ENCODE data around the gene CPLANE2. TPM values are rescaled to one million over a fixed set of nuclear protein-coding genes. Genes with fewer than 3 reads are reported as not detected.

Gene CPLANE2
- total RNA-seq, 2 experiments from 2014 or later = 11.6 to 15.4 TPM

GRCh38 chr1:16203550-16203949 lies 33.4 kb downstream of the CPLANE2 start:
- peaks cover 6% of the 10 kb centered on the region for H3K4me1 ChIP-seq (ENCODE audit: insufficient read depth, low read length, poor library complexity, severe bottlenecking)
- no peak for DNase-seq (ENCODE audit: low spot score)

GRCh38 chr1:16202281-16203210 lies 34.4 kb downstream of the CPLANE2 start:
- no TSS peak for BruUV-seq (replicated peaks)
- Histone ChIP-seq H3K9me2 (ENCODE audit: insufficient read depth, low read length) (no peaks in the 10 kb centered on the region), H3K4me3 (ENCODE audit: low read depth, low read length, poor library complexity, severe bottlenecking) (no peak overlapping the region), H3K79me2 (ENCODE audit: insufficient read depth, low read depth, low read length) (no peaks in the 10 kb centered on the region), H3K36me3 (ENCODE audit: insufficient read depth, low read length) (no peaks in the 10 kb centered on the region), H3K9me3 (ENCODE audit: low read length) (no peaks in the 10 kb centered on the region), H3K27ac (ENCODE audit: low read depth, low read length, poor library complexity, severe bottlenecking) (no peak overlapping the region), H3K4me2 (ENCODE audit: low read length) (no peak overlapping the region), H4K20me1 (ENCODE audit: insufficient read depth, low read length) (no peaks in the 10 kb centered on the region), H3K4me1 (ENCODE audit: insufficient read depth, low read length, poor library complexity, severe bottlenecking) (peaks cover 6% of the 10 kb centered on the region), H2AFZ (ENCODE audit: low read length) (no peak overlapping the region)
- ChIA-PET CTCF (ENCODE audit: unreplicated experiment) (interaction anchor here (0.5 kb wide), 3 partner anchors 14 to 23 kb away, joined by 3 to 5 read pairs (median 3); no protein-coding TSS in a partner anchor), POLR2A (interaction anchor here (1.0 kb wide), 1 partner anchor 32 kb away, joined by 3 read pairs; no protein-coding TSS in a partner anchor)
- DNase-seq (ENCODE audit: low spot score) = no peak
- TF ChIP-seq, protein P1, sequence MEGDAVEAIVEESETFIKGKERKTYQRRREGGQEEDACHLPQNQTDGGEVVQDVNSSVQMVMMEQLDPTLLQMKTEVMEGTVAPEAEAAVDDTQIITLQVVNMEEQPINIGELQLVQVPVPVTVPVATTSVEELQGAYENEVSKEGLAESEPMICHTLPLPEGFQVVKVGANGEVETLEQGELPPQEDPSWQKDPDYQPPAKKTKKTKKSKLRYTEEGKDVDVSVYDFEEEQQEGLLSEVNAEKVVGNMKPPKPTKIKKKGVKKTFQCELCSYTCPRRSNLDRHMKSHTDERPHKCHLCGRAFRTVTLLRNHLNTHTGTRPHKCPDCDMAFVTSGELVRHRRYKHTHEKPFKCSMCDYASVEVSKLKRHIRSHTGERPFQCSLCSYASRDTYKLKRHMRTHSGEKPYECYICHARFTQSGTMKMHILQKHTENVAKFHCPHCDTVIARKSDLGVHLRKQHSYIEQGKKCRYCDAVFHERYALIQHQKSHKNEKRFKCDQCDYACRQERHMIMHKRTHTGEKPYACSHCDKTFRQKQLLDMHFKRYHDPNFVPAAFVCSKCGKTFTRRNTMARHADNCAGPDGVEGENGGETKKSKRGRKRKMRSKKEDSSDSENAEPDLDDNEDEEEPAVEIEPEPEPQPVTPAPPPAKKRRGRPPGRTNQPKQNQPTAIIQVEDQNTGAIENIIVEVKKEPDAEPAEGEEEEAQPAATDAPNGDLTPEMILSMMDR (conservative IDR thresholded peaks at IDR 0.05; ENCODE audit: low read length) = no peak
- no peak for TF ChIP-seq EZH2phosphoT487 (IDR thresholded peaks at IDR 0.05; ENCODE audit: borderline replicate concordance, low read depth, low read length)
- intact Hi-C loops (cut with micrococcal nuclease; ENCODE audit: unreplicated experiment) = no loop called here

More at GRCh38 chr1:16203550-16203949, 33.4 kb downstream of the CPLANE2 start:
- Histone ChIP-seq H3K4me2 (ENCODE audit: low read length) (no peak overlapping the region), H3K4me3 (ENCODE audit: low read depth, low read length, poor library complexity, severe bottlenecking) (no peak overlapping the region), H2AFZ (ENCODE audit: low read length) (no peak overlapping the region), H3K36me3 (ENCODE audit: insufficient read depth, low read length) (no peaks in the 10 kb centered on the region), H3K79me2 (ENCODE audit: insufficient read depth, low read depth, low read length) (no peaks in the 10 kb centered on the region), H4K20me1 (ENCODE audit: insufficient read depth, low read length) (no peaks in the 10 kb centered on the region), H3K27ac (ENCODE audit: low read depth, low read length, poor library complexity, severe bottlenecking) (no peak overlapping the region), H3K9me2 (ENCODE audit: insufficient read depth, low read length) (no peaks in the 10 kb centered on the region), H3K9me3 (ENCODE audit: low read length) (no peaks in the 10 kb centered on the region)
- no TSS peak for BruUV-seq (replicated peaks)
- intact Hi-C loops (cut with micrococcal nuclease; ENCODE audit: unreplicated experiment) = no loop called here
- POLR2A ChIA-PET = interaction anchor here (1.0 kb wide), 1 partner anchor 31 kb away, joined by 3 read pairs; no protein-coding TSS in a partner anchor
- TF ChIP-seq, protein P1 (conservative IDR thresholded peaks at IDR 0.05; ENCODE audit: low read length) = no peak
- no peak for TF ChIP-seq EZH2phosphoT487 (IDR thresholded peaks at IDR 0.05; ENCODE audit: borderline replicate concordance, low read depth, low read length)
- CTCF ChIA-PET (ENCODE audit: unreplicated experiment) = no interaction called here

Data from OCI-LY7 (cell line).